Endodermal cell (in vitro differentiated cells): ENCODE measurements around the gene TMEM164. TPM values are rescaled to one million over a fixed set of nuclear protein-coding genes. Genes with fewer than 3 reads are reported as not detected.

Source experiments
- DNase-seq: peaks from one replicate; pipeline ENCODE4 v3.0.0-alpha.2; 2017
- H3K27ac ChIP-seq: 2 replicates; pipeline ENCODE4 v1.5.1; 2013; ENCODE audit warnings: mild to moderate bottlenecking, low read depth, low read length, moderate library complexity
- H3K27me3 ChIP-seq: 2 replicates; pipeline ENCODE4 v1.6.1; 2013; ENCODE audit warnings: mild to moderate bottlenecking, low read length, moderate library complexity; ENCODE audit not compliant: insufficient read depth, control insufficient read depth, poor library complexity, severe bottlenecking
- H3K36me3 ChIP-seq: 2 replicates; pipeline ENCODE4 v1.7.0; 2013; ENCODE audit warnings: mild to moderate bottlenecking, low read length, moderate library complexity; ENCODE audit not compliant: control insufficient read depth, insufficient read depth
- H3K4me1 ChIP-seq: one replicate; pipeline ENCODE4 v1.7.0; 2013; ENCODE audit warnings: low read length; ENCODE audit not compliant: control insufficient read depth, insufficient read depth
- H3K4me3 ChIP-seq: 2 replicates; pipeline ENCODE4 v1.5.1; 2013; ENCODE audit warnings: mild to moderate bottlenecking, low read length, moderate library complexity
- H3K9ac ChIP-seq: 2 replicates; pipeline ENCODE4 v1.6.1; 2013; ENCODE audit warnings: mild to moderate bottlenecking, low read length, moderate library complexity; ENCODE audit not compliant: poor library complexity, severe bottlenecking; ENCODE audit errors: extremely low read depth
- H3K9me3 ChIP-seq: 2 replicates; pipeline ENCODE4 v1.6.1; 2013; ENCODE audit warnings: mild to moderate bottlenecking, low read length, moderate library complexity; ENCODE audit not compliant: control insufficient read depth
- H3K27ac Mint-ChIP-seq: 2 replicates; pipeline ENCODE4 v1.8.0; 2020; ENCODE audit warnings: mixed read lengths
- H3K27me3 Mint-ChIP-seq: 2 replicates; pipeline ENCODE4 v1.8.0; 2021; ENCODE audit warnings: mild to moderate bottlenecking, mixed read lengths; ENCODE audit not compliant: insufficient read depth
- H3K36me3 Mint-ChIP-seq: 2 replicates; pipeline ENCODE4 v1.8.0; 2020; ENCODE audit warnings: low read depth, mixed read lengths
- H3K4me1 Mint-ChIP-seq: 2 replicates; pipeline ENCODE4 v1.8.0; 2020; ENCODE audit warnings: mixed read lengths
- H3K4me3 Mint-ChIP-seq: 2 replicates; pipeline ENCODE4 v1.8.0; 2020; ENCODE audit warnings: mild to moderate bottlenecking, moderate library complexity, mixed read lengths
- H3K9me3 Mint-ChIP-seq: 2 replicates; pipeline ENCODE4 v1.8.0; 2020; ENCODE audit warnings: mild to moderate bottlenecking, mixed read lengths
- CTCF ChIP-seq: fragments of 200-600 bp; sonication (generic); conservative IDR thresholded peaks from 2 replicates; pipeline ENCODE4 v1.5.0; 2021; ENCODE audit warnings: antibody characterized with exemption, mild to moderate bottlenecking
- WGBS, 2 experiments: methylation state at CpG; one replicate each; pipeline versions ENCODE4 v1.1.5 to v1.1.7; 2013; ENCODE audit warnings: missing lambda C conversion rate in 2 of 2, mixed read lengths in 1 of 2; ENCODE audit not compliant: insufficient coverage in 1 of 2, insufficient read length in 1 of 2; 5-methylcytosine and 5-hydroxymethylcytosine counted together
- total RNA-seq, 2 donors: library from RNA; stranded (reverse); fragmentation: NEBNext Ultra II Directional in 1 of 2; extraction: Animal tissue kit (Norgen Biotek cat#: 25700) in 1 of 2; gene quantifications; 2 replicates in 1 of 2; 3 replicates in 1 of 2; pipeline ENCODE4 v1.2.1, GENCODE V29; 2021

TMEM164 gene
- total RNA-seq, 2 donors from 2014 or later = 30.4 to 50.7 TPM

GRCh38 chrX:110008011-110008635 is 5.2 kb downstream of the TMEM164 start:
- peaks cover 15% of the 10 kb centered on the region for H3K36me3 Mint-ChIP-seq
- WGBS, 2 experiments = 85% methylated on average over 2 of the region's 3 CpGs; no CpG with 5 or more reads in 1 of the 2 experiments
- H3K9ac ChIP-seq = no peak overlapping the region

GRCh38 chrX:110012818-110013485 is 10.0 kb downstream of the TMEM164 start:
- Mint-ChIP-seq H3K9me3 (no peaks in the 10 kb centered on the region), H3K27me3 (no peaks in the 10 kb centered on the region), H3K4me3 (no peak overlapping the region), H3K36me3 (peaks cover 13% of the 10 kb centered on the region), H3K27ac (no peak overlapping the region), H3K4me1 (peaks cover 41% of the 10 kb centered on the region)
- H3K9me3 ChIP-seq = no peaks in the 10 kb centered on the region
- DNase-seq = no peak
- no peak overlapping the region for H3K9ac ChIP-seq
- no peaks in the 10 kb centered on the region for H3K27me3 ChIP-seq
- no peak for TF ChIP-seq CTCF
- no peak overlapping the region for H3K27ac ChIP-seq
- H3K4me1 ChIP-seq = peaks cover 4% of the 10 kb centered on the region
- WGBS, 2 experiments = 84 to 86% methylated on average over 1 to 3 of the region's 3 CpGs
- H3K4me3 ChIP-seq = no peak overlapping the region
- H3K36me3 ChIP-seq = no peaks in the 10 kb centered on the region

More at GRCh38 chrX:110008011-110008635, 5.2 kb downstream of the TMEM164 start:
- no peaks in the 10 kb centered on the region for H3K27me3 ChIP-seq
- Mint-ChIP-seq H3K9me3 (no peaks in the 10 kb centered on the region), H3K4me3 (no peak overlapping the region), H3K27me3 (no peaks in the 10 kb centered on the region), H3K4me1 (peaks cover 38% of the 10 kb centered on the region), H3K27ac (no peak overlapping the region)
- no peak overlapping the region for H3K27ac ChIP-seq
- H3K9me3 ChIP-seq = no peaks in the 10 kb centered on the region
- H3K4me1 ChIP-seq = no peaks in the 10 kb centered on the region
- H3K4me3 ChIP-seq = no peak overlapping the region
- H3K36me3 ChIP-seq = no peaks in the 10 kb centered on the region
- no peak for TF ChIP-seq CTCF
- no peak for DNase-seq

GRCh38 chrX:110013968-110014367 is 11.1 kb downstream of the TMEM164 start:
- Mint-ChIP-seq H3K36me3 (peaks cover 15% of the 10 kb centered on the region), H3K27ac (no peak overlapping the region), H3K9me3 (no peaks in the 10 kb centered on the region), H3K4me1 (peaks cover 39% of the 10 kb centered on the region), H3K27me3 (no peaks in the 10 kb centered on the region), H3K4me3 (no peak overlapping the region)
- no peaks in the 10 kb centered on the region for H3K9me3 ChIP-seq
- H3K4me3 ChIP-seq = no peak overlapping the region
- WGBS, 2 experiments = 100% methylated on average over 3 of the region's 4 CpGs; no CpG with 5 or more reads in 1 of the 2 experiments
- TF ChIP-seq CTCF = no peak
- H3K27me3 ChIP-seq = no peaks in the 10 kb centered on the region
- DNase-seq = no peak
- H3K9ac ChIP-seq = no peak overlapping the region
- H3K4me1 ChIP-seq = peaks cover 4% of the 10 kb centered on the region
- H3K36me3 ChIP-seq = no peaks in the 10 kb centered on the region
- H3K27ac ChIP-seq = no peak overlapping the region
